Trophoblast cell (in vitro differentiated cells and primary cell): ENCODE data around the gene MEGF11.

Source experiments
- DNase-seq, 2 donors: peaks; one replicate each; pipeline ENCODE4 v3.0.0-alpha.2; 2016
- H2AFZ ChIP-seq: 2 replicates; pipeline ENCODE4 v1.6.1; 2013; ENCODE audit warnings: low read length, moderate library complexity, mild to moderate bottlenecking; ENCODE audit not compliant: insufficient read depth, poor library complexity
- H2AK5ac ChIP-seq: 2 replicates; pipeline ENCODE4 v1.6.1; 2013; ENCODE audit warnings: mild to moderate bottlenecking, low read length
- H2BK120ac ChIP-seq: 2 replicates; pipeline ENCODE4 v1.6.1; 2013; ENCODE audit warnings: low read length, mild to moderate bottlenecking, moderate library complexity; ENCODE audit not compliant: insufficient read depth, poor library complexity
- H2BK12ac ChIP-seq: 2 replicates; pipeline ENCODE4 v1.6.1; 2013; ENCODE audit warnings: mild to moderate bottlenecking, low read length, moderate library complexity
- H2BK5ac ChIP-seq: 2 replicates; pipeline ENCODE4 v1.6.1; 2013; ENCODE audit warnings: low read length, low read depth, moderate library complexity, mild to moderate bottlenecking; ENCODE audit not compliant: poor library complexity
- H3K14ac ChIP-seq: 2 replicates; pipeline ENCODE4 v1.6.1; 2013; ENCODE audit warnings: mild to moderate bottlenecking, low read length
- H3K18ac ChIP-seq: 2 replicates; pipeline ENCODE4 v1.6.1; 2013; ENCODE audit warnings: mild to moderate bottlenecking, low read length
- H3K23ac ChIP-seq: 2 replicates; pipeline ENCODE4 v1.6.1; 2013; ENCODE audit warnings: low read length
- H3K27ac ChIP-seq: 2 replicates; pipeline ENCODE4 v1.5.1; 2013; ENCODE audit warnings: low read depth, mild to moderate bottlenecking, inconsistent platforms, low read length, moderate library complexity
- H3K27me3 ChIP-seq: 2 replicates; pipeline ENCODE4 v1.6.1; 2013; ENCODE audit warnings: inconsistent platforms, mild to moderate bottlenecking, low read length, moderate library complexity; ENCODE audit not compliant: insufficient read depth
- H3K36me3 ChIP-seq, 2 experiments: 1 replicate in 1 of 2; 2 replicates in 1 of 2; pipeline ENCODE4 v1.6.1; 2013; ENCODE audit warnings: low read length in 2 of 2, mild to moderate bottlenecking in 2 of 2, moderate library complexity in 1 of 2; ENCODE audit not compliant: insufficient read depth in 2 of 2, control insufficient read depth in 1 of 2
- H3K4ac ChIP-seq: 2 replicates; pipeline ENCODE4 v1.6.1; 2013; ENCODE audit warnings: low read depth, mild to moderate bottlenecking, low read length, moderate library complexity
- H3K4me1 ChIP-seq, 2 experiments: 1 replicate in 1 of 2; 2 replicates in 1 of 2; pipeline ENCODE4 v1.6.1; 2013; ENCODE audit warnings: low read length in 2 of 2, mild to moderate bottlenecking in 2 of 2, moderate library complexity in 1 of 2; ENCODE audit not compliant: insufficient read depth in 2 of 2, control insufficient read depth in 1 of 2
- H3K4me2 ChIP-seq: 2 replicates; pipeline ENCODE4 v1.6.1; 2013; ENCODE audit warnings: inconsistent platforms, mild to moderate bottlenecking, low read length, moderate library complexity
- H3K4me3 ChIP-seq: 2 replicates; pipeline ENCODE4 v1.5.1; 2013; ENCODE audit warnings: mild to moderate bottlenecking, low read depth, low read length, inconsistent platforms
- H3K79me1 ChIP-seq: one replicate; pipeline ENCODE4 v1.6.1; 2013; ENCODE audit warnings: low read length
- H3K79me2 ChIP-seq: 2 replicates; pipeline ENCODE4 v1.6.1; 2013; ENCODE audit warnings: low read length, mild to moderate bottlenecking; ENCODE audit not compliant: control insufficient read depth, insufficient read depth, poor library complexity
- H3K9ac ChIP-seq: 2 replicates; pipeline ENCODE4 v1.6.1; 2013; ENCODE audit warnings: mild to moderate bottlenecking, low read length
- H3K9me3 ChIP-seq: 2 replicates; pipeline ENCODE4 v1.6.1; 2013; ENCODE audit warnings: low read depth, mild to moderate bottlenecking, control low read depth, inconsistent platforms, low read length; ENCODE audit not compliant: insufficient read depth
- H4K12ac ChIP-seq: 2 replicates; pipeline ENCODE4 v1.6.1; 2013; ENCODE audit warnings: low read depth, mild to moderate bottlenecking, low read length, moderate library complexity
- H4K8ac ChIP-seq: 2 replicates; pipeline ENCODE4 v1.6.1; 2013; ENCODE audit warnings: low read depth, mild to moderate bottlenecking, low read length, moderate library complexity
- H4K91ac ChIP-seq: one replicate; pipeline ENCODE4 v1.6.1; 2013; ENCODE audit warnings: low read depth, mild to moderate bottlenecking, low read length, moderate library complexity
- WGBS: extraction: QIAGEN DNeasy Blood & Tissue Kit; methylation state at CpG from one replicate; pipeline ENCODE4 v1.1.7; 2013; ENCODE audit warnings: missing lambda C conversion rate; ENCODE audit not compliant: insufficient read length, insufficient coverage; ENCODE audit errors: extremely low coverage; 5-methylcytosine and 5-hydroxymethylcytosine counted together

Gene MEGF11

DNA sequence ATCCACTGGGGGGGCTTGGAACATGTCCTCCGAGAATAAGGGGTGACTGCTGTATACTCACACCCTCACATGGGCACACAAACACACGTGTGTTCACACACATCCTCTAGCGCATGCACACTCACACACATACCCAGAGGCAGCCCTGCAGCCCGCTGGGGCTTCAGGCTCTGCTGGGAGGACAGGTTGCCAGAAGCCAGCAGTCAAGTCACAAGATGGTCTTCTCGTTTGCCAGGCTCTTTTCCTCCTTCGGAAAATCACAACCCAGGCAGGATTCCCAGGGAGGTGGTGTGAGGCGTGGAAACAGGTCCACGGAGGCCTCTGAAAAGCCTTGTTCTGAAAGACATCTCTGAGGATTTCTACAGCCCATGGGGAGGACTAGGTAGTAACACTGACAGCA is 26.8 kb downstream of the MEGF11 start:
- H4K12ac ChIP-seq, result no peak overlapping the region
- no peak overlapping the region for H3K27ac ChIP-seq
- no peak overlapping the region for H4K8ac ChIP-seq
- H3K9ac ChIP-seq, result no peak overlapping the region
- no peak for DNase-seq
- WGBS, result no CpG with 5 or more reads among the region's 8 CpGs
- H2BK12ac ChIP-seq, result no peak overlapping the region
- H2AK5ac ChIP-seq, result no peak overlapping the region
- H3K9me3 ChIP-seq, result no peaks in the 10 kb centered on the region
- H2BK120ac ChIP-seq, result no peak overlapping the region
- no peaks in the 10 kb centered on the region for H3K27me3 ChIP-seq
- H3K79me2 ChIP-seq, result no peaks in the 10 kb centered on the region
- H3K79me1 ChIP-seq, result no peaks in the 10 kb centered on the region
- no peak overlapping the region for H2AFZ ChIP-seq
- H3K4ac ChIP-seq, result no peak overlapping the region
- no peak overlapping the region for H3K14ac ChIP-seq
- no peak overlapping the region for H4K91ac ChIP-seq
- H3K4me1 ChIP-seq, result peaks cover 0 to 4% of the 10 kb centered on the region in 2 experiments
- no peak overlapping the region for H3K4me3 ChIP-seq
- H3K36me3 ChIP-seq, result no peaks in the 10 kb centered on the region
- H3K23ac ChIP-seq, result no peak overlapping the region
- H3K4me2 ChIP-seq, result no peak overlapping the region
- no peak overlapping the region for H2BK5ac ChIP-seq
- H3K18ac ChIP-seq, result no peak overlapping the region

- Histone ChIP-seq H3K23ac (peak overlapping the region; percentile 90), H3K4me1 (no peaks in the 10 kb centered on the region), H3K27me3 (no peaks in the 10 kb centered on the region), H4K8ac (no peak overlapping the region), H3K36me3 (no peaks in the 10 kb centered on the region), H3K27ac (no peak overlapping the region), H2BK120ac (no peak overlapping the region), H3K9me3 (no peaks in the 10 kb centered on the region), H3K4me2 (no peak overlapping the region), H3K14ac (no peak overlapping the region), H2AK5ac (no peak overlapping the region), H3K18ac (no peak overlapping the region), H3K79me2 (no peaks in the 10 kb centered on the region), H4K91ac (no peak overlapping the region), H3K79me1 (no peaks in the 10 kb centered on the region), H3K4ac (no peak overlapping the region), H2BK5ac (no peak overlapping the region), H4K12ac (no peak overlapping the region), H2AFZ (no peak overlapping the region), H2BK12ac (no peak overlapping the region), H3K4me3 (no peak overlapping the region), H3K9ac (no peak overlapping the region)
- WGBS, result no CpG with 5 or more reads among the region's 10 CpGs
- DNase-seq, result no peak
Observed at GRCh38 chr15:66225656-66226274, 27.8 kb downstream of the MEGF11 start.

DNA sequence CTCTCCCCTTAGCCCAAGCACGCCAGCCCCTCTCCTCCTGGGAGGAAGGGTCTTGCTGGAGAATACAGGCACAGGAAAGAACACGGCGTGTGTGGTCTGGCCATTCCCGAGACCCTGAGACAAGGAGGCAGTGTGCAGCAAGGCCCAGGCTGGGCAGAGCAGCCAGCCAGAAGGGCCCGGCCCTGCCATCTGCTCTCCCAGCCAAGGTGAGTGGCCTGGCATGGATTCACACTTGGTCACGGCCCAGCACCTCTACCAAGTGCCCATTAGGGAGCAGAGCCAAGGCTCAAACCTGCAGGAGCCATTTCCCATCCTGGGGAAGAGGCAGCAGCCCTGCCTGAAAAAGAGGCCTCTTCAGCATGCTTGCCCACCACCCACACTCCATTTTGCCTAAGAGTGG is 28.6 kb downstream of the MEGF11 start:
- no peaks in the 10 kb centered on the region for H3K4me1 ChIP-seq

DNA sequence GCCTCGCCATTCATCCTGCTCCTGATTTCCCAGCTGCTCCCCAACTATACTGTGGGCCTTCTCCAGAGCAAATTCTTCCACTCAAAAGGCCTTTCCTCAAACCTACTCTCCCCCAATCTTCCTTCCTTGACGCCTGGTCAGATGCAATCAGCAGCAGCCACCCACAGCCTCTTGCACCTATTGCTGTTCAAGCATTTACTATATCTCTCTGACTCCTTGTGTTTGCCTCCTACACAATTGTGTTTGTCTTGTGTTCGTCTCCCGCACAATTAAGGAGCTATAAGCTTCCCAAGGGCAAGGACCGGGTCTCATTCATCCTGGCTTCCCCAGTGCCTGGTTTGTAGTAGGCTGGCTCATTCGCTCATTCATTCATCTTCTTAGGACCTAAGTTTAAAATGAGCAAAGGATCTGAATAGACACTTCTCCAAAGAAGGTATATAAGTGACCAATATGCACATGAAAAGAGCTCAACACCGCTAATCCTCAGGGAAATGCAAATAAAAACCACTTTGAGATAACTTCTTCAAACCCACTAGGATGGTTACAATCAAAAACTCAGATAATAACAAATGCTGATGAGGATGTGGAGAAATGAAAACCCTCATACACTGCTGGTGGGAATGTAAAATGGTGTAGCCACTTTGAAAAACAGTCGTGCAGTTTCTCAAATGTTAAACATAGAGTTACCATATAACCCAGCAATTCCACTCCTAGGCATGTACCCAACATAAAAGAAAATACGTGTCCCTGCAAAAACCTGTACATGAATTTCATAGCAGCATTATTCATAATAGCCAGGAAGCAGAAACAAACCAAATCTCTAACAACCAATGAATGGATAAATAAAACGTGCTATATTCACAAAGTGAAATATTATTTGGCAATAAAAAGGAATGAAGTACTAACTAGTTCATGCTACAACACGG is 31.0 kb downstream of the MEGF11 start:
- H2BK120ac ChIP-seq, result no peak overlapping the region
- H3K9ac ChIP-seq, result no peak overlapping the region
- DNase-seq, result no peak
- no peak overlapping the region for H4K12ac ChIP-seq
- no peaks in the 10 kb centered on the region for H3K79me1 ChIP-seq
- H3K23ac ChIP-seq, result no peak overlapping the region
- H4K91ac ChIP-seq, result no peak overlapping the region
- no peak overlapping the region for H2BK5ac ChIP-seq
- no peak overlapping the region for H2AFZ ChIP-seq
- no peaks in the 10 kb centered on the region for H3K4me1 ChIP-seq
- no peaks in the 10 kb centered on the region for H3K36me3 ChIP-seq
- no peak overlapping the region for H3K27ac ChIP-seq
- H3K27me3 ChIP-seq, result no peaks in the 10 kb centered on the region
- no peak overlapping the region for H2BK12ac ChIP-seq
- no peak overlapping the region for H3K4me2 ChIP-seq
- H3K79me2 ChIP-seq, result no peaks in the 10 kb centered on the region
- H3K14ac ChIP-seq, result no peak overlapping the region
- no peak overlapping the region for H3K4me3 ChIP-seq
- WGBS, result no CpG with 5 or more reads among the region's 11 CpGs
- H3K9me3 ChIP-seq, result no peaks in the 10 kb centered on the region
- H3K18ac ChIP-seq, result no peak overlapping the region
- no peak overlapping the region for H4K8ac ChIP-seq
- no peak overlapping the region for H2AK5ac ChIP-seq
- no peak overlapping the region for H3K4ac ChIP-seq

More for the DNA sequence above, 28.6 kb downstream of the MEGF11 start:
- no CpG with 5 or more reads among the region's 6 CpGs for WGBS
- Histone ChIP-seq H3K79me1 (no peaks in the 10 kb centered on the region), H2BK5ac (no peak overlapping the region), H3K9me3 (no peaks in the 10 kb centered on the region), H3K4ac (no peak overlapping the region), H3K27ac (no peak overlapping the region), H3K79me2 (no peaks in the 10 kb centered on the region), H3K23ac (no peak overlapping the region), H3K14ac (no peak overlapping the region), H3K27me3 (no peaks in the 10 kb centered on the region), H2AFZ (no peak overlapping the region), H3K36me3 (no peaks in the 10 kb centered on the region), H2BK12ac (no peak overlapping the region), H4K91ac (no peak overlapping the region), H4K12ac (no peak overlapping the region), H2AK5ac (no peak overlapping the region), H3K4me2 (no peak overlapping the region), H3K4me3 (no peak overlapping the region), H4K8ac (no peak overlapping the region), H3K9ac (no peak overlapping the region), H2BK120ac (no peak overlapping the region), H3K18ac (no peak overlapping the region)
- DNase-seq, result no peak
